Panc1 (cell line): Measurements from ENCODE around the gene GRPEL2. TPM values are rescaled to one million over a fixed set of nuclear protein-coding genes. Genes with fewer than 3 reads are reported as not detected.
A peak's percentile ranks its signal among the peaks of the same experiment; 100 is the strongest.

ENCODE experiments used
- ATAC-seq: fragments of 200-7000 bp; cut with Tn5 transposase; 2 replicates; pipeline ENCODE4 v1.9.1; 2020; ENCODE audit warnings: mild to moderate bottlenecking, moderate library complexity
- BruUV-seq: library from RNA; stranded (reverse); fragments of 400-500 nt; replicated peaks from 2 replicates; lab custom pipeline; 2021; lab: Mats Ljungman, UMichigan
- CTCF ChIA-PET: fragments of 300-600 bp; sonication (Branson Sonifier 250); formaldehyde crosslinking; loops from one replicate; lab custom pipeline; 2022; ENCODE audit warnings: antibody characterized with exemption; lab: Charles Lee
- POLR2A ChIA-PET: fragments of 300-600 bp; sonication (Branson Sonifier 250); formaldehyde crosslinking; loops from one replicate; lab custom pipeline; 2022; ENCODE audit warnings: antibody characterized with exemption; lab: Charles Lee
- DNase-seq: peaks from one replicate; pipeline ENCODE4 v3.0.0-alpha.2; 2010; ENCODE audit warnings: low read depth, low spot score
- H3K27ac ChIP-seq: 2 replicates; pipeline ENCODE4 v1.5.1; 2011; ENCODE audit warnings: mild to moderate bottlenecking, low read length, inconsistent platforms
- H3K27me3 ChIP-seq: fragments of 200-500 bp; sonication (Bioruptor generic); 2 replicates; pipeline ENCODE4 v1.6.0; 2014; ENCODE audit warnings: low read length, inconsistent platforms; ENCODE audit not compliant: control insufficient read depth, insufficient read depth
- H3K36me3 ChIP-seq: fragments of 200-500 bp; sonication (Bioruptor generic); 2 replicates; pipeline ENCODE4 v1.5.1; 2014; ENCODE audit warnings: inconsistent platforms, mild to moderate bottlenecking, low read length, moderate library complexity; ENCODE audit not compliant: control insufficient read depth, insufficient read depth
- H3K4me1 ChIP-seq: 2 replicates; pipeline ENCODE4 v1.5.1; 2011; ENCODE audit warnings: inconsistent platforms, mild to moderate bottlenecking, low read length, moderate library complexity; ENCODE audit not compliant: control insufficient read depth, insufficient read depth
- H3K4me3 ChIP-seq, 2 experiments: 2 replicates each; pipeline ENCODE4 v1.5.1; 2011 to 2012; ENCODE audit warnings: low read depth in 2 of 2, low read length in 2 of 2, mild to moderate bottlenecking in 2 of 2, inconsistent platforms in 1 of 2, moderate library complexity in 1 of 2
- H3K9me3 ChIP-seq: fragments of 200-500 bp; sonication (Bioruptor generic); 2 replicates; pipeline ENCODE4 v1.5.1; 2014; ENCODE audit warnings: low read depth, mild to moderate bottlenecking, inconsistent platforms, low read length, moderate library complexity; ENCODE audit not compliant: control insufficient read depth, insufficient read depth
- CTCF ChIP-seq: fragments of 450-650 bp; IDR thresholded peaks from 2 replicates; pipeline ENCODE4 v1.5.1; 2017; ENCODE audit warnings: mild to moderate bottlenecking
- POLR2AphosphoS5 ChIP-seq: IDR thresholded peaks from 2 replicates; pipeline ENCODE4 v1.6.1; 2012; ENCODE audit warnings: mild to moderate bottlenecking, low read depth, low read length, moderate library complexity
- REST ChIP-seq, 2 experiments: IDR thresholded peaks; 2 replicates each; pipeline ENCODE4 v1.6.1; 2011 to 2012; ENCODE audit warnings: low read depth in 2 of 2, control low read depth in 1 of 2, low read length in 1 of 2, mild to moderate bottlenecking in 1 of 2, moderate library complexity in 1 of 2; ENCODE audit not compliant: insufficient read depth in 1 of 2
- SIN3A ChIP-seq: IDR thresholded peaks from 2 replicates; pipeline ENCODE4 v1.6.1; 2012; ENCODE audit warnings: low read depth, mild to moderate bottlenecking, low read length, moderate library complexity, borderline replicate concordance; ENCODE audit not compliant: insufficient read depth
- TCF7L2 ChIP-seq: IDR thresholded peaks from 2 replicates; pipeline ENCODE4 v1.6.1; 2011; ENCODE audit warnings: mild to moderate bottlenecking, low read depth, low read length, inconsistent platforms
- in situ Hi-C: cut with HindIII; loops from 2 replicates; pipeline ENCODE4 v1.10.0; 2016; ENCODE audit warnings: low sequenced_read_pairs, low pct_unique_long_range_greater_than_20kb
- intact Hi-C: fragments of 100-400 bp; cut with micrococcal nuclease; formaldehyde crosslinking; loops from one replicate; pipeline ENCODE4 v1.10.0; 2022; ENCODE audit not compliant: unreplicated experiment
- total RNA-seq: library from RNA; stranded (reverse); gene quantifications from one replicate; pipeline ENCODE4 v1.2.1, GENCODE V29; 2021; ENCODE audit not compliant: unreplicated experiment

Gene GRPEL2
- total RNA-seq, 1 experiment from 2014 or later, result 30.1 TPM

DNA sequence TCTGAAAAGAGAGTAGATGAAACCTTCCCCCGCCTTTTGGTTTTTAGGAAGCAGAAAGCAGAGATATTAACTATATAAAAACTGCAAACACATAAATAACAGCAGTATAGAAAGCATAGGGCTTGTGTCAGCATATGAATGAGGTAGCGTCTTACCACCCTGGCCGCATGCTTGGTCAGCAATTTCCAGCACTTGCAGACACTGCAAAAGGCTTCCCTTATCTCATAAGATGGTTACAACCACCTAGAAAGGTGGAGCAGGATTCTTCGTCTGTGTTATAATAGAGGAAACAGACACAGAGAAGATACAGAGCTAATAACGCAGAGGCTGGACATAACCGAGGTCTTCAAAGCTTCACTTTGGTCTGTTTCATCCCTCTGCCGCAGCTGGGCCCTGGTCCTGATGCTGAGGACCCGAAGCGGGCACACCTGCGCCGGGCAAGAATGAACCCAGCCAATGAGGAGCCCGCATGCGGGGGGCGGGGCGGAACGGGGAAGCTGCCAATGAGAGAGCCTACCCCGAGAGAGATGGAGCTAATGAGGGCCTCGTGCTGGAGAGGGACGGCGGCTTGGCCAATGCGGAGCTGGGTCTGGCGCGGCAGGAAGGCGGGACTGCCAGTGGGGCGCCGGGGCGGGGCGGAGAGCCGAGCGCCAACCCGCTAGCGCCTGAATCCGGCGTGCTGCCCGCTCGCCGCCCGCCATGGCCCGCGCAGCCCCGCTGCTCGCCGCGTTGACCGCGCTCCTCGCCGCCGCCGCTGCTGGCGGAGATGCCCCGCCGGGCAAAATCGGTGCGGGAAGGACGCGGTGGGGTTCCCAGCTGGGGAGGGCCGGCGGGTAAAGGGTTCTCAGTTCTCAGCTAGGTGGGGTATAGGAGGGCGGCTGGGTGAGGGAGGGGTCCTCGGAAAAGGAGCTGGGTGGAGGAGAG is 12.3 kb downstream of the GRPEL2 start, which contains the start of gene PCYOX1L:
Gene PCYOX1L (plus strand): TSS at position 677 of the 924 bp plus-strand sequence. CDS start 23 bp downstream, at position 700.
- POLR2A ChIA-PET, result interaction anchor here (0.6 kb wide), 1 partner anchor 88 kb away, joined by 3 read pairs; no protein-coding TSS in a partner anchor
- DNase-seq (peak; percentile 73), ATAC-seq (peak; percentile 100)
- peaks cover 10% of the 10 kb centered on the region for H3K4me1 ChIP-seq
- TF ChIP-seq POLR2AphosphoS5, result peak; percentile 50; the same call in 1 of the 2 replicates
- TF ChIP-seq REST (IDR thresholded peaks at IDR 0.05; ENCODE audit: insufficient read depth in 1 of 2, low read depth in 2 of 2, low read length in 1 of 2), result no peak
- no peak for TF ChIP-seq SIN3A
- intact Hi-C loops, result no loop called here
- no peaks in the 10 kb centered on the region for H3K9me3 ChIP-seq
- CTCF ChIA-PET, result no interaction called here
- no peaks in the 10 kb centered on the region for H3K27me3 ChIP-seq
- peak within 1 kb of the TSS; percentile 72 to 82 for H3K4me3 ChIP-seq
- H3K27ac ChIP-seq, result peak within 1 kb of the TSS; percentile 74
- no TSS peak for BruUV-seq
- peaks cover 14% of the 10 kb centered on the region for H3K36me3 ChIP-seq
- in situ Hi-C loops, result no loop called here

DNA sequence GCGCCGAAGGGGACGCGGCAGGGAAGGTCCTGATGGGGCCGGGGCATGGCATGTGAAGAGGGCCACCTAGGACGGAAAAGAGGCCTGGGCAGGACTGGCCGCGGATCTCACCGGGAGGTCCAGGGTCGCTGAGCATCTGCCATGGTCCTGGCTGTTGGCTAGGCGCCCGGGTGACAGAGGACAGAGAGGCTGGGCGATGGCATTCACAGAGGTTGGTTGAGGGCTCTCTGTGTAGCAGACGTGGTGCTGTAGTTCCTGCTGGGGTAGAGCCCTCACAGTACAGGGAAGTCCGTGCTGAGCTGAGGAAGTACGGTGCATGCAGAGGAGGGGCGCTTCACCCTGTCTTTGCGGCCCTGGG is 13.0 kb downstream of the GRPEL2 start:
- DNase-seq (no peak), ATAC-seq (peak; percentile 37)
- in situ Hi-C loops (no loop called here), intact Hi-C loops (no loop called here)
- BruUV-seq, result no TSS peak
- ChIA-PET CTCF (no interaction called here), POLR2A (no interaction called here)
- Histone ChIP-seq H3K9me3 (no peaks in the 10 kb centered on the region), H3K4me1 (peaks cover 10% of the 10 kb centered on the region), H3K4me3 (peak overlapping the region; percentile 72 to 82), H3K27ac (peak overlapping the region; percentile 74), H3K36me3 (peaks cover 8% of the 10 kb centered on the region), H3K27me3 (no peaks in the 10 kb centered on the region)
- TF ChIP-seq REST (IDR thresholded peaks at IDR 0.05; ENCODE audit: insufficient read depth in 1 of 2, low read depth in 2 of 2, low read length in 1 of 2) (no peak), CTCF (no peak), TCF7L2 (no peak), POLR2AphosphoS5 (no peak; the same call in 1 of the 2 replicates), SIN3A (no peak)
